Hepatocyte (in vitro differentiated cells): Measurements from ENCODE around the gene PTPN4. TPM values are rescaled to one million over a fixed set of nuclear protein-coding genes. Genes with fewer than 3 reads are reported as not detected.

Experiments
- DNase-seq: peaks from one replicate; pipeline ENCODE4 v3.0.0-alpha.2; 2016; ENCODE audit warnings: low spot score
- H2AFZ ChIP-seq: fragments of 200-600 bp; sonication (generic); 2 replicates; pipeline ENCODE4 v1.6.0; 2016; ENCODE audit warnings: antibody characterized with exemption, mild to moderate bottlenecking
- H3K27ac ChIP-seq: fragments of 200-600 bp; sonication (generic); 2 replicates; pipeline ENCODE4 v1.5.1; 2016; ENCODE audit warnings: mild to moderate bottlenecking
- H3K27me3 ChIP-seq: fragments of 200-600 bp; sonication (generic); 2 replicates; pipeline ENCODE4 v1.6.1; 2016
- H3K36me3 ChIP-seq: fragments of 200-600 bp; sonication (generic); replicated peaks from 2 replicates; pipeline ENCODE4 v1.5.1; 2016; ENCODE audit warnings: low read depth; ENCODE audit not compliant: insufficient read depth
- H3K4me1 ChIP-seq: fragments of 200-600 bp; sonication (generic); 2 replicates; pipeline ENCODE4 v1.5.1; 2016; ENCODE audit warnings: mild to moderate bottlenecking, moderate library complexity; ENCODE audit not compliant: insufficient read depth
- H3K4me2 ChIP-seq: fragments of 200-600 bp; sonication (generic); 2 replicates; pipeline ENCODE4 v1.6.0; 2016
- H3K4me3 ChIP-seq: fragments of 200-600 bp; sonication (generic); 2 replicates; pipeline ENCODE4 v1.5.1; 2016; ENCODE audit warnings: mild to moderate bottlenecking
- H3K79me2 ChIP-seq: fragments of 200-600 bp; sonication (generic); 2 replicates; pipeline ENCODE4 v1.6.0; 2017; ENCODE audit warnings: mild to moderate bottlenecking
- H3K9me2 ChIP-seq: fragments of 200-600 bp; sonication (generic); replicated peaks from 2 replicates; pipeline ENCODE4 v1.6.0; 2017; ENCODE audit warnings: mild to moderate bottlenecking; ENCODE audit not compliant: insufficient read depth
- H3K9me3 ChIP-seq: fragments of 200-600 bp; sonication (generic); 2 replicates; pipeline ENCODE4 v1.5.1; 2016; ENCODE audit warnings: low read depth, mild to moderate bottlenecking
- H4K20me1 ChIP-seq: fragments of 200-600 bp; sonication (generic); 2 replicates; pipeline ENCODE4 v1.6.0; 2016; ENCODE audit warnings: mild to moderate bottlenecking; ENCODE audit not compliant: insufficient read depth, poor library complexity, severe bottlenecking
- CTCF ChIP-seq: fragments of 200-600 bp; sonication (generic); IDR thresholded peaks from 2 replicates; pipeline ENCODE4 v1.5.1; 2016; ENCODE audit warnings: antibody characterized with exemption, mild to moderate bottlenecking; ENCODE audit not compliant: poor library complexity
- EZH2 ChIP-seq: fragments of 200-600 bp; sonication (generic); IDR thresholded peaks from 2 replicates; pipeline ENCODE4 v1.6.1; 2016; ENCODE audit warnings: antibody characterized with exemption, mild to moderate bottlenecking, borderline replicate concordance
- EZH2phosphoT487 ChIP-seq: fragments of 200-600 bp; sonication (generic); IDR thresholded peaks from one replicate; pipeline ENCODE4 v1.6.1; 2018; ENCODE audit warnings: antibody characterized with exemption, mild to moderate bottlenecking, low read depth, moderate library complexity; ENCODE audit not compliant: unreplicated experiment, severe bottlenecking
- WGBS: methylation state at CpG from one replicate; pipeline ENCODE4 v1.1.6; 2016; ENCODE audit warnings: low lambda C conversion rate; ENCODE audit errors: missing lambda C conversion rate; 5-methylcytosine and 5-hydroxymethylcytosine counted together
- polyA plus RNA-seq: library from polyadenylated mRNA; unstranded; fragments of >200 nt; fragmentation: Nextera tagmentation; extraction: Ambion mirVana; gene quantifications from 2 replicates; pipeline ENCODE4 v1.2.1, GENCODE V29; 2016
- total RNA-seq: library from RNA; depleted of rRNA; stranded (reverse); fragments of >200 nt; gene quantifications from 2 replicates; pipeline ENCODE4 v1.2.3, GENCODE V29; 2014

Gene PTPN4
- total and polyA plus RNA-seq, 2 experiments from 2014 or later, result 9.2 to 15.5 TPM

- no peak overlapping the region for H2AFZ ChIP-seq
- TF ChIP-seq EZH2 (no peak), CTCF (no peak), EZH2phosphoT487 (no peak)
- H3K36me3 ChIP-seq, result no peaks in the 10 kb centered on the region
- H4K20me1 ChIP-seq, result no peaks in the 10 kb centered on the region
- H3K79me2 ChIP-seq, result no peaks in the 10 kb centered on the region
- no peaks in the 10 kb centered on the region for H3K4me1 ChIP-seq
- H3K27ac ChIP-seq, result no peak overlapping the region
- no peak overlapping the region for H3K4me3 ChIP-seq
- no peaks in the 10 kb centered on the region for H3K9me3 ChIP-seq
- H3K27me3 ChIP-seq, result peaks cover 14% of the 10 kb centered on the region
- no peaks in the 10 kb centered on the region for H3K9me2 ChIP-seq
- no peak for DNase-seq
- no peak overlapping the region for H3K4me2 ChIP-seq
- WGBS, result 86% methylated on average over 4 of the region's 4 CpGs
These were observed 11.6 kb upstream of the PTPN4 start for GRCh38 chr2:119748135-119748534.

GRCh38 chr2:119749477-119750012 lies 10.2 kb upstream of the PTPN4 start:
- Histone ChIP-seq H3K9me2 (no peaks in the 10 kb centered on the region), H3K79me2 (no peaks in the 10 kb centered on the region), H3K36me3 (no peaks in the 10 kb centered on the region), H3K4me1 (no peaks in the 10 kb centered on the region), H3K4me2 (no peak overlapping the region), H3K27me3 (peaks cover 12% of the 10 kb centered on the region), H3K4me3 (no peak overlapping the region), H2AFZ (no peak overlapping the region), H3K27ac (no peak overlapping the region), H3K9me3 (no peaks in the 10 kb centered on the region), H4K20me1 (no peaks in the 10 kb centered on the region)
- no peak for DNase-seq
- TF ChIP-seq CTCF (no peak), EZH2phosphoT487 (no peak), EZH2 (no peak)
- WGBS, result 91% methylated on average over 1 of the region's 1 CpG

GRCh38 chr2:119751706-119752105 lies 8.0 kb upstream of the PTPN4 start:
- Histone ChIP-seq H3K4me1 (no peaks in the 10 kb centered on the region), H3K9me3 (no peaks in the 10 kb centered on the region), H3K27ac (no peak overlapping the region), H3K79me2 (no peaks in the 10 kb centered on the region), H2AFZ (no peak overlapping the region), H3K4me2 (no peak overlapping the region), H4K20me1 (no peaks in the 10 kb centered on the region), H3K36me3 (no peaks in the 10 kb centered on the region), H3K9me2 (no peaks in the 10 kb centered on the region), H3K27me3 (peaks cover 12% of the 10 kb centered on the region), H3K4me3 (no peak overlapping the region)
- TF ChIP-seq CTCF, result no peak
- DNase-seq, result no peak
- 63% methylated on average over 2 of the region's 2 CpGs for WGBS
